HT-29 (cell line): ENCODE measurements around the gene CUBN. TPM values are rescaled to one million over a fixed set of nuclear protein-coding genes. Genes with fewer than 3 reads are reported as not detected.

Experiments
- DNase-seq: peaks from one replicate; pipeline ENCODE4 v3.0.0-alpha.2; 2015; ENCODE audit warnings: low spot score
- total RNA-seq: library from RNA; depleted of rRNA; stranded (reverse); fragments of >200 nt; shearing (Covaris generic); gene quantifications from 2 replicates; pipeline ENCODE4 v1.2.3, GENCODE V29; 2014

CUBN gene
- total RNA-seq, 1 experiment from 2014 or later = not detected

- no peak for DNase-seq
These were observed 20.6 kb downstream of the CUBN start for GRCh38 chr10:17109046-17109445.

DNA sequence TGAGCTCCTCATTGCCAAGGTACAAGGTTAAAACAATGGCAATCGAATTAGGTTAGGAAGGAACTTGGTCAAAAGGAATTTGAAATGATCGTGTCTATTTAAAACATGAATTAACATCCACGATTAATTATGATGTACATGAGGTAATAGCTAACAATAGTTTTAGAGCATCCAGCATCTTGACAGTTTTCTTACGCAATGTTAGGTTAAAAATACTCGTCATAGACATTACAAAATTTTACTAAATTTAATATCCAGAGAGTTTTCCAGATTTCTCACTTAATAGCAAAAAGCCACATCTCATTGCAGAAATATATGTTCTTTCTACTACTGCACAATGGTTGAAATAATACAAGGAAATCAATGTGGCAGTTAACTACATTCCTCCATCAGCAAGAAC is 22.6 kb downstream of the CUBN start:
- no peak for DNase-seq

DNA sequence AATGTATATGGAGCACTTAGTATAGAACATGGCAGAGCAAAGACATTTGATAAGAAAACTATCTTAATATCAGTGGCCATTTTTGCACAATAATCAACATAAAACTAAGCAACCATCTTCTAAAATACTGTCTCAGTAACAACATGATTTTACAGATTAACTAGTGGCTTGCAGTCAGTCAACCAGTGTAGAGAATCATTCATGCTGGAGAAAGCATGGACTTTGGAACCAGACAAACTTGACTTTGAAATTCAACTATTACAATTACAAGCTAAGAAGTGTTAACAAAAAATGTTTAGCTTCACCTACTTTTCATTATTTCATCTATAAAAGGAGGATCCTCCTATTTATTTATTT is 27.7 kb downstream of the CUBN start:
- no peak for DNase-seq

- DNase-seq = peak; percentile 64
These were observed 28.2 kb downstream of the CUBN start for GRCh38 chr10:17101257-17101909.

GRCh38 chr10:17100586-17100985 is 29.0 kb downstream of the CUBN start:
- peak; percentile 25 for DNase-seq

- no peak for DNase-seq
These were observed 31.6 kb downstream of the CUBN start for GRCh38 chr10:17098012-17098411.

GRCh38 chr10:17094844-17095243 is 34.8 kb downstream of the CUBN start:
- no peak for DNase-seq

DNA sequence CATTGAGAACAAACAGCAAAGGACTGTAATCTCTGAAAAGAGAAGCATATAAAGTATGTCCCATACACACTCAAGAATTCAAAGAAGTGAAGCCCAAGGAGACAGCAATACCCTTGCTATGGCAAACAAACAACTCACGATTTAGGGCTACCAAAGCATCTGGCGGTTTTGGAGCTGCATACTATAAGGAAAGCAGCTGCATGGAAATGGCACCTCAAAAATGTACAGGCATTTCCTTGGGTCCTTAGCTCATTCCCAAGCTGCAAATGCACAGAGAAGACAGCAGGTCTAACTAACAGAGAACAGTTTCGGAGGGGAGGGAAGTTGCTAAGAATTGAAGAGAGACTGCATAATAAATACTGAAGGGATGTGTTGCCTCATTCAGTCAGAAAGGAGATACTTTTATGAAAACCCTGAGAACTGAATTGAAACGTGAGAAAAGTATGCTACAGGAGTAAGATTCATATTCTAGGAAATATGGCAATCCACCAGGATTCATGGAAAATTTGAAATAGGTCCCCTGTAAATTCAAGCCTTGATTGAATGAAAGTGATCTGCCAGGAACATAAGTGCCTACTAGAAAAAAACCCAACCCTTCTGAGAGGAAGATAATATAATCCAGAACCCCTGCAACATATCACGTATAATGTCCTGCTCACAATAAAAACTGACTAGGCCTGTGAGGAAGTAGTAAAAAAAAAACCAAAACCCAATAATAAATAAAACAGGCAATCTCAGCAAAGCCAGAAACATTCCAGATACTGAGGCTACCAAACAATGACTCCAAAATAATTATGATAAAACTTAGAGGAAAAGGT is 36.4 kb downstream of the CUBN start:
- DNase-seq = no peak

GRCh38 chr10:17092216-17092944 is 37.2 kb downstream of the CUBN start:
- no peak for DNase-seq

DNA sequence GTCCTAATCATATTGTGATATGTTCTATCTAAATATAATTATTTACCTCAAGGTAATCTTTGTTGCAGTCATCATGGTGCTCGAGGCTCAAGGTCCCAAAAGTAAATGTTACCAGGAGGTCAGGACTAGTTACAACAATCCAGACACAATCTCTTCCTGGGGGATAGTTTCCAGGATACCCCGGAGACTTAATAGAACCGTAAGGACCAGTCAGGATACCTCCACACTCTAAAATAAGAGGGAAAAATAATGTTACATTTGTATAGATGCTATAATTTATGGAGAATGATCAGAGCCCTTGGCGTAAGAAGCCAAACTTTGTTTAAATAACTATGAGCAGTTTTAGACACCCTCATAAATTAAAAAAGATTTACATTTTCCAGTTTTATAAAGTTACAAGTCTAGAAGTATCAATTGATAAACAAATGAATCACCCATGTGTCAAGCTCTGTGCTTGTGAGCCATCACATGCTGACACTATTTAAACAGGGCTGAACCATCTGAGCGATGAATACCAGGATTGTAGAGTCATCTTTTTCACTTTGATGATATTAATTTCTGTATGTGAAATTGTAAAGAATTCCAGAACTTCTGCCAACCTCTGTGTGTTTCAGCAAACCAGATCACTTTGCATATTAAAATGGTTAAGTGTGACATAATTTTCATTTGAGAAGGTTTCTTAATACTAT is 41.3 kb downstream of the CUBN start:
- no peak for DNase-seq

DNA sequence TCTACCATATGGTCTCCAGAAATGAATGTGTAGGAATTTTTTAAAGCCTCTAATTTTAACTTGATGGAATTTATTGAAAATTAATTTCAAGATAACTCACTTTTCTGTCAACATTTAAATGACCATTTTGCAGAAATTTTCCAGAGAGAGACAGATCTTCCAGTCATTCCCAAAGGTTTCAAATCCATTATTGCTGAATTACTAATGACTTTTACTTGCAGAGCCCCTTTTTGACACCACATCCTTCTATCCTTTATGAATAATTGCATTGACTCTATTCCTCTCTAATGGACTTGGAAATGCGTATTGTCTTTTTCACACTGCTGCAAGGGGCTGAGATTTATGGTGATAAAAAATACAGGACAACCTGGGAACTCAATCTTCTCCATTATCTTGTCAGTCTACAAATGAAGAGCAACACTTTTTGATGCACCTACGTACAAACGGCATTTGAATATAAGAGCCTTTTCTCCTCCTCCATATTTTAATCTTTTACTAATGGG is 42.7 kb downstream of the CUBN start:
- no peak for DNase-seq

DNA sequence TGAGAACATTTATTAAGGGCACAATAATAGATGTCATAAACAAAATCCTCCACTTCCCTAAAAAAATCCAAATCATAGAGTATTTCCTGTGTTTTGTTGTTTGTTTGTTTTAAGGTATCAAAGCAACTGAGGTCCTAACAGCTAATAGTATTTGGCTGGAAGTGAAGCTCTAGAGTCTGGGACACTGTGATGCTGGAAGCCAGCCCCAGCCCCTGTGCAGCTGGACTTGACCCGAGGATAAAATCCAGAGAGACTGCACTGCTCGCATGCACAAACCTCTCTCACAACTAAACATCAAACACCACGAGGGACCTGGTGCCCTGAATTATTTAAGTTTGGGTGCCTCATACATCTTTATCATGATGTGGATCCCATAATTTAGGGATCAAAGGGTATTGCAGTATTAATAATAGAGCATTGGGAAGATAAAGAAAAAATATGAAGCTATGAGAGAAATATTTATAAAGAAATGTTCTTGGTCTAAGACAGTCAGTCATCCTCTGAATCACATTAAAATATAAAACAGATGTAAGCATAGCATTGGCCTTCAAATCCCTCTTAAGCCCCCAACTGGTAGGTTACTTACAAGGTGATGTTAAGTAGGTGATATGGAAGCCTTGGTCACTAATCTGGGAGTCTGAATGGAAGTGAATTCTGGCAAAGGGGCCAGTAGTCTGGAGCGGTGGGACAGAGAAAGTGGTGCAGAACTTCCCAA is 44.4 kb downstream of the CUBN start:
- no peak for DNase-seq

DNA sequence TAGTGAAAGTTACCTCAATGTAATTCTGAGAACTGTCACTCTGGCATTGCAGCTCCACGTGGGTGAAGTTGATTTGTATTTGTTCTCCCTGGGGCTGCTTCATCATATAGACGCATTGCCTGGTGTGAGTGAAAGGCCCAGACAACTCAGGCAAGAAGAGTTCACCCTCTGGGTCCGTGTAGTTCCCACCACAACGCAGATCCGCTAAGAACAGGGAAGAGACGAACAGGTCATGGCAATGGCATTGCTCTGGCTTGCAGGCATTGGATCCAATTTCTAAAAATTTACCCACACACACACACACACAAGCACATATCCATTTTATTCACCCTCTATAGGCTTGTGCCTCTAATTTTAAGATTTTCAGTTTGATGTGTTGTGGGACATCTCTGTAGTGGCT is 45.4 kb downstream of the CUBN start:
- no peak for DNase-seq

GRCh38 chr10:17081431-17081830 is 48.2 kb downstream of the CUBN start:
- no peak for DNase-seq

GRCh38 chr10:17077890-17078289 is 51.7 kb downstream of the CUBN start:
- DNase-seq = no peak

DNA sequence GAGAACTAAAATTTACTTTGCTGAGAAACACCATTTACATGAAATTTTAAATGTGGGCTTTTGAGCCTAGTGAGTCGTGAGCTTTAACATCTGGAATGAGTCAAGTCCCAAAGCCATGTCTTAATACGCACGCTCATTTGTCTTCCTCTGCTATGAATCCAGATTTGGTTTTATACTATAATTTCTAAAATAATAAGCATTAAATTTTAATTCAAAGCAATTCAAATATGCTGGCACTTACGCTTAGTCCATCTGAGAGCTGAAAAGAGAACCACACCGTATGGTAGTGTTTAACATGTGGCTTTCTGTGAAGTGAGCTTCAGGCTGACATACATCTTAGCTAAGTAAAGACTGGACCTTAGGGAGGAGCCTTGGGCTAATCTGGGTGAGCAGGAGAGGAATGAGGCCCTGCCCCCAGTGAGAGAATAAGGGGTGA is 52.2 kb downstream of the CUBN start:
- DNase-seq = no peak

- DNase-seq = no peak
These were observed 52.8 kb downstream of the CUBN start for GRCh38 chr10:17076626-17077345.

DNA sequence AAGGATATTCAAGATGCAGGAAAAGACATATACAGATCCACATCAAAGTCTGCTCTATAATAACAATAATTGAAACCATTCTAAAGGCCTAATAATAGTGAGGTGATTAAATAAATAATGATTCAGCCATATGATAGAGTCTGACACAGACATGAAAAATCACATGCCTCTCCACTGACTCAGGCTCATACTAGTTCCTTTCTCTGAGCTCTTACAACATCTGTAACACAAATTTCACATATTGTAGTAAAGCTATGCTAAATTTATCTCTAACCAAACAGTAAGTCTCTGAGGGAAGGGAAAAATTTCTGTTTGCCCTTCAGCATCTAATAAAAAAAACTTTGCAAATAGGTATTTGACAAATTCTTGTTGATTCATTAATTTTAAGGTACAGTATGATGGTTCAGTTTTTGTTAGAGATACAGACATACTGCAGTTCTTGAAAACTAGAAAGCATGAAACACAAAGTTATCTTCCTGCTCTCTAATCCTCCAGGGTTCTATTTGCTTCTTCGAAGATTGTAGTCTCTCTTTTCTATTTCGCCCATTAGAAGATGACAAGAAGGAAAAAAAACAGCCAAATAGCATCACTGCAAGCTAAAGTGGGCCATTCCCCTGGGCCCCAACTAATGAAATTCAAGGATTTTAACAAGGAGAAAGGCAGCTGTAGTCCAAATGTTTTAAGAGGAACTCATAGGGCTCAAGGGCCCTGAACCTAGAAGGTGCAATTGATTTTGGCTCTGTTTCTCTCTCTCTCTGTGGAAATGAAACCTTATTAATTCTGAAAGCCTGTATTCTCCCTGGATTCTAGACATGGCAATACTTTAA is 53.9 kb downstream of the CUBN start:
- DNase-seq = peak; percentile 21

DNA sequence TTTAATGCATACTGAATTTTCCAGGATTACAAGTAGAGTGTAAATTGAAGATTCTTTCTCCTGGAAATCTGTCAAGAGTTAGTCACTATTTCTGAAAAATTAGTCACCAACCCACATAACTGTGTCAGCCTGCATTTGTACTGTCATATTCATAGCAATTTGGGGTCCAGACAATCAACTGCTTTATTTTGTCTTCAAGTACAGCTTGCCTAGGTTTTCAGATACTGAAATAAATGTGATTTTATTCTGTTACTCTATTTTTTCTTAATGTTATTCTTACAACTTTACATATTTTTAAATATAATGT is 55.1 kb downstream of the CUBN start:
- no peak for DNase-seq
